GM19099 (cell line): ENCODE measurements around the gene KRTAP9-4.
"Not testable (repeated sequence)": the region's sequence is repeated elsewhere in the genome, so short reads cannot be mapped to it uniquely, and the experiment has no call there.

Experiments used
- POLR2A ChIP-seq: IDR thresholded peaks from 3 replicates; pipeline ENCODE4 v1.6.1; 2011; ENCODE audit warnings: low read depth; ENCODE audit not compliant: insufficient read length; ENCODE audit errors: extremely low read depth

KRTAP9-4 gene

DNA sequence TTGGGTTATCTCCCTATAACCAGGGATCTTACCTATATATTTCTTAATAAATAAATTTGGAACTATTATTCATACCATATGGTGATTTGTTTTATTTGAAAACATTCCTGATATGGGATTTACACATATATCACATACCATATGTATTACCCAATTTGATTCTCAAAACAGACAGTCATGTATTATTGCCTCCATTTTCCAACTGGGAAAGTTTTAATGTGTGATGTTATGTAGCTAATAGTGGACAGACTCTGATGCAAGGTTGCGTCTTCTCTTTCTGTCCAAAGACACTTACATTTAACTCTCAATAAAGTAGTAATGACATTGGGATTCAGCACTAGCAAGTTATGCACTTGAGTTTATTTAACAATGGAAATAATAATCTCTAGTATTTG is 6.8 kb downstream of the KRTAP9-4 start:
- no peak for TF ChIP-seq POLR2A

GRCh38 chr17:41258406-41258805 is 8.9 kb downstream of the KRTAP9-4 start:
- no peak for TF ChIP-seq POLR2A

GRCh38 chr17:41263212-41263611 is 13.7 kb downstream of the KRTAP9-4 start:
- TF ChIP-seq POLR2A = no peak

- no peak for TF ChIP-seq POLR2A
These were observed 15.1 kb downstream of the KRTAP9-4 start for GRCh38 chr17:41264599-41264998.

GRCh38 chr17:41265078-41265477 is 15.6 kb downstream of the KRTAP9-4 start, which contains the start of gene KRTAP9-6:
KRTAP9-6 (plus strand) TSS chr17:41265378; CDS start chr17:41265378, 0 bp downstream.
- no peak for TF ChIP-seq POLR2A

DNA sequence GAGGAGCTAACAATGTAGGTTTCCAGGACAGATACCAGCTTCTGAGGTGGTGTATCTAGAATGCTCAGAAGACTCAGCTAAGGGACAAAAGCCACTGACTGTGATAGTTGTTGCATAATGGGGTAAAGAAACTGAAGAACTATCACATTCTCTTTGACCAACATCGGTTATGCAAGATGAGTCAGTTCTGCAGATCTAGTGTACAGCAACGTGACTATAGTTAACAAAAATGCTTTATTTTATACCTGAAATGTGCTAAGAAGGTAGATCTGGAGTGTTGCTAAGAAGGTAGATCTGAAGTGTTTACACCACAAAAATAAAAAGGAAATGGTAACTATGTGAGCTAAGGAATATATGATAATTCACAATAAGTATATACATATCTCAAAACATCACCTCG is 18.2 kb downstream of the KRTAP9-4 start:
- TF ChIP-seq POLR2A = no peak

GRCh38 chr17:41271858-41272257 is 22.4 kb downstream of the KRTAP9-4 start:
- TF ChIP-seq POLR2A = no peak

DNA sequence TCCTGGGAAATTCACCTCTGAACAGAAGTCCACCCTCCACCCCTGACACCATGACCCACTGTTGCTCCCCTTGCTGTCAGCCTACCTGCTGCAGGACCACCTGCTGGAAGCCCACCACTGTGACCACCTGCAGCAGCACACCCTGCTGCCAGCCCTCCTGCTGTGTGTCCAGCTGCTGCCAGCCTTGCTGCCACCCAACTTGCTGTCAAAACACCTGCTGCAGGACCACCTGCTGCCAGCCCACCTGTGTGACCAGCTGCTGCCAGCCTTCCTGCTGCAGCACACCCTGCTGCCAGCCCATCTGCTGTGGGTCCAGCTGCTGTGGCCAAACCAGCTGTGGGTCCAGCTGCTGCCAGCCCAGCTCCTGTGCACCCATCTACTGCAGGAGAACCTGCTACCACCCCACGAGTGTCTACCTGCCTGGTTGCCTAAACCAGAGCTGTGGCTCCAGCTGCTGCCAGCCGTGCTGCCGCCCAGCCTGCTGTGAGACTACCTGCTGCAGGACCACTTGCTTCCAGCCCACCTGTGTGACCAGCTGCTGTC is 26.2 kb downstream of the KRTAP9-4 start, which contains the start of gene KRTAP9-7:
TSS of gene KRTAP9-7 (plus strand) at position 51 of the 543 bp plus-strand sequence. CDS start at position 51, 0 bp downstream.
- not testable (repeated sequence) for TF ChIP-seq POLR2A

- no peak for TF ChIP-seq POLR2A
These were observed 28.9 kb downstream of the KRTAP9-4 start for GRCh38 chr17:41278176-41278955.

GRCh38 chr17:41284043-41284442 is 34.6 kb downstream of the KRTAP9-4 start:
- no peak for TF ChIP-seq POLR2A

DNA sequence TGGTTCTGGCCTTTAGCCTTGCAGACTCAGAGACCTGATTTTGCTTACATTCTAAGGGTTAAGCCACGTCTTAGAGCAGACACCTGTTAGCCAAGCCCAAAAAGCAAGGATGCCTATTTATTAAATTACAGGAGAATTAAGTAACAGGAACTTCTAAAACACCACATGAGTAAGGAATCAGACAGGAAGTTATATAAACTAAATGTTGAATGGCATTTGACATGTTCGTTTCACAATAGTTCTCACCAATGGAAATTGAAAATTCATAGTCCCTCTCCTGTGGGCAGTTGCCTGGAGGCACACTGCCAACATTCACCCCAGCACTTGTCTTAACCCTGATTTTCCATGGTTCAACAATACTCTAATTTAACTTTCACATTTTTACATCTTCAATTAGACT is 35.1 kb downstream of the KRTAP9-4 start:
- no peak for TF ChIP-seq POLR2A

DNA sequence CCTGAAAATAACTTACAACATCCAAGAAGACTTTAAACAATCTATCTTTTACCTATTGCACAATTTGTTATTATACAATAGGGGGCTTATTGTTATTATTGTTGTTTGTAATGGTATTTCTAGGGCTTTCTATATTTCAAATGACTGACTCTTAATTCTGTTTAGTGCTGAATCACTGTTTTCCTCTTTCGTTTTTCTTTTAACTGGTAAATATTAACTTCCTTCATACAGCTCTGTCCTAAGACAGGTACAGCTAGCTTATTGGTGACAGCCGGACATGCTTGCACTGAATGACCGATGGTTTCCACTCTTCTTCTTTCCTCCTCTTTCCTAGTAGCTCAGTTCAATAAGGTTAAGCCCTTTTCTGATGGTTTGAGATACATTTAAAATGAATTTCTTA is 37.6 kb downstream of the KRTAP9-4 start:
- no peak for TF ChIP-seq POLR2A

GRCh38 chr17:41294016-41294415 is 44.5 kb downstream of the KRTAP9-4 start:
- TF ChIP-seq POLR2A = no peak

DNA sequence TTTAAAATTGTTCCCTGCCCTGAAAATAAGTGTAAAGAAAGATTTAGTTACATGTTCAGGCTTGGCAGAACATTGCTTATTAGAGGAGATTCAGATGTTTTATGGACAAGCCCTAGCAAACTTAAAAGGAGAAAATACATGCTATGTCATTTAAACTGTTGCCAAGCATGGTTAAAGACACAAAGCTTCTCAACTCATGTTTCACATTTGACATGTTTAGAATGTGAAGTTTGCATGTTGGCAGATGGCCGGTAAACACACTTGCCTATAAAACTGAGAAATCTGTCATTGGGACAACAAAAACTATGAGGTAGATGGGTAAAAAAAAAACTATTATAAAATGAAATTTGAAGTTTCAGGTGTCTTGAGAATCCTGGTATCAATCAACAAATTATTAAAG is 47.4 kb downstream of the KRTAP9-4 start:
- TF ChIP-seq POLR2A = no peak

- no peak for TF ChIP-seq POLR2A
These were observed 49.1 kb downstream of the KRTAP9-4 start for GRCh38 chr17:41298458-41299135.
